ENCODE measurements around the gene WRNIP1. TPM values are rescaled to one million over a fixed set of nuclear protein-coding genes. Genes with fewer than 3 reads are reported as not detected.

WRNIP1 gene
- total and polyA plus RNA-seq, 9 of the 15 experiments (the other 6 are each of a cell fraction or from before 2014, with no cell fraction given), result 13.2 to 63.6 (median 48.6) TPM

DNA sequence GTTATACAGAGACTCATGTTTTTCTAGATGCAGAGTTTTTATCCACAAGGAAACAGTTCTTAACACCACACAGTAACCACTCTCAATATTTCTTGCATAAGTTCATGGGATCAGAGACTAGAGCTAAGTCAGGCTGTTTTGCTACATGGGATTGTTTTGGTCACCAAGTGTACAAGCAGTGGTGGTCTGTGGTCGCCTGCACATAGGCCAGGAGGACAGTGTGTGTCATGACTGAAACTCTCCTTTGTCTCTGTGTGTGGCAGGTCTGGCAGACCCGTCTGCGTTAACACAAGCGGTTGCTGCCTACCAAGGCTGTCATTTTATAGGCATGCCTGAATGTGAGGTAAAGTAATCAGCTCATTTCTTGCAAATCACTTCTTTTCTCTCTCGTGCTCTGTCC is 18.9 kb downstream of the WRNIP1 start:
- DNase-seq (ENCODE audit: extremely low read depth in 1 of 4, low spot score in 3 of 4), result no peak
- ChIA-PET POLR2A (interaction anchor here (0.7 to 9.0 kb wide), 11 partner anchors 12 to 284 kb away, joined by 3 to 151 read pairs (median 4); partner anchors contain the start of genes RIPK1, SERPINB1 and WRNIP1), CTCF (ENCODE audit: low intra/inter-chr PET ratio) (no interaction called here)
- ATAC-seq, result peak; percentile 17
- 65% methylated on average over 5 of the region's 5 CpGs for WGBS (ENCODE audit: insufficient coverage, low coverage, missing lambda C conversion rate)
- Histone ChIP-seq H3K9me3 (replicated peaks; ENCODE audit: control insufficient read depth, insufficient read depth, low read depth, low read length) (no peaks in the 10 kb centered on the region), H3K27me3 (ENCODE audit: control insufficient read depth in 2 of 2, insufficient read depth in 2 of 2, low read length in 2 of 2) (no peaks in the 10 kb centered on the region), H3K4me1 (replicated peaks in 1 of 2; ENCODE audit: control insufficient read depth in 2 of 2, insufficient read depth in 2 of 2, low read length in 2 of 2) (peaks cover 19 to 20% of the 10 kb centered on the region in 2 experiments), H4K20me1 (replicated peaks; ENCODE audit: control insufficient read depth, insufficient read depth, low read length) (0 out of 2 replicates have a peak, but pooled peaks cover under 1% of the 10 kb centered on the region), H3K9me1 (ENCODE audit: control insufficient read depth, insufficient read depth, low read length) (no peaks in the 10 kb centered on the region), H2AFZ (ENCODE audit: low read depth, low read length) (0 out of 2 replicates have a peak overlapping the region, but pooled peaks have one; percentile 19), H3K79me2 (ENCODE audit: control insufficient read depth, insufficient read depth, low read length) (peaks cover 46% of the 10 kb centered on the region), H3K36me3 (ENCODE audit: control insufficient read depth, insufficient read depth, low read length) (peaks cover 76% of the 10 kb centered on the region), H3K4me2 (ENCODE audit: insufficient read depth, low read length) (peak overlapping the region; percentile 81), H3K4me3 (no peak overlapping the region), H3K9ac (ENCODE audit: insufficient read depth in 1 of 2, low read depth in 2 of 2, low read length in 2 of 2) (peak overlapping the region; percentile 32 to 53; a peak in 3 of 4 replicates), H3K27ac (ENCODE audit: extremely low read depth, low read depth, low read length) (peak overlapping the region; percentile 61)
- intact Hi-C loops (cut with micrococcal nuclease) (no loop called here), in situ Hi-C loops (cut with MboI) (loop anchor here (10.0 kb wide), 1 partner anchor 271 kb away; no protein-coding TSS in a partner anchor)
- TSS peak; percentile 10 for BruUV-seq (replicated peaks)
- peak; percentile 29 for FAIRE-seq
- TF ChIP-seq RCOR1 (IDR thresholded peaks at IDR 0.05; ENCODE audit: borderline replicate concordance in 1 of 2, low read depth in 2 of 2, low read length in 2 of 2) (no peak), HDAC3 (IDR thresholded peaks at IDR 0.05; ENCODE audit: borderline replicate concordance, partially characterized antibody) (peak; percentile 20), ARHGAP35 (IDR thresholded peaks at IDR 0.05; ENCODE audit: partially characterized antibody) (peak; percentile 11), ZNF23 (CRISPR knock-in tag; IDR thresholded peaks at IDR 0.05) (no peak), NFRKB (IDR thresholded peaks at IDR 0.05; ENCODE audit: low read depth) (peak; percentile 36; the same call in 1 of the 2 replicates), CAMTA2 (CRISPR knock-in tag; conservative IDR thresholded peaks at IDR 0.05) (no peak), MEIS2 (IDR thresholded peaks at IDR 0.05; ENCODE audit: partially characterized antibody) (no peak), NCOA6 (IDR thresholded peaks at IDR 0.05) (no peak), NR2C2 (CRISPR knock-in tag; IDR thresholded peaks at IDR 0.05) (0 out of 2 replicates have a peak, but pooled peaks have one; percentile 29), NR2C2 (tag; IDR thresholded peaks at IDR 0.05) (no peak), PCBP2 (IDR thresholded peaks at IDR 0.05; ENCODE audit: low read depth, low read length, poor library complexity, severe bottlenecking) (no peak)
- TF ChIP-seq, protein P1, sequence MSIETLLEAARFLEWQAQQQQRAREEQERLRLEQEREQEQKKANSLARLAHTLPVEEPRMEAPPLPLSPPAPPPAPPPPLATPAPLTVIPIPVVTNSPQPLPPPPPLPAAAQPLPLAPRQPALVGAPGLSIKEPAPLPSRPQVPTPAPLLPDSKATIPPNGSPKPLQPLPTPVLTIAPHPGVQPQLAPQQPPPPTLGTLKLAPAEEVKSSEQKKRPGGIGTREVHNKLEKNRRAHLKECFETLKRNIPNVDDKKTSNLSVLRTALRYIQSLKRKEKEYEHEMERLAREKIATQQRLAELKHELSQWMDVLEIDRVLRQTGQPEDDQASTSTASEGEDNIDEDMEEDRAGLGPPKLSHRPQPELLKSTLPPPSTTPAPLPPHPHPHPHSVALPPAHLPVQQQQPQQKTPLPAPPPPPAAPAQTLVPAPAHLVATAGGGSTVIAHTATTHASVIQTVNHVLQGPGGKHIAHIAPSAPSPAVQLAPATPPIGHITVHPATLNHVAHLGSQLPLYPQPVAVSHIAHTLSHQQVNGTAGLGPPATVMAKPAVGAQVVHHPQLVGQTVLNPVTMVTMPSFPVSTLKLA (conservative IDR thresholded peaks at IDR 0.05), result 0 out of 4 replicates have a peak, but pooled peaks of 1 of the 2 experiments have one; percentile 6
- TF ChIP-seq, protein P2, sequence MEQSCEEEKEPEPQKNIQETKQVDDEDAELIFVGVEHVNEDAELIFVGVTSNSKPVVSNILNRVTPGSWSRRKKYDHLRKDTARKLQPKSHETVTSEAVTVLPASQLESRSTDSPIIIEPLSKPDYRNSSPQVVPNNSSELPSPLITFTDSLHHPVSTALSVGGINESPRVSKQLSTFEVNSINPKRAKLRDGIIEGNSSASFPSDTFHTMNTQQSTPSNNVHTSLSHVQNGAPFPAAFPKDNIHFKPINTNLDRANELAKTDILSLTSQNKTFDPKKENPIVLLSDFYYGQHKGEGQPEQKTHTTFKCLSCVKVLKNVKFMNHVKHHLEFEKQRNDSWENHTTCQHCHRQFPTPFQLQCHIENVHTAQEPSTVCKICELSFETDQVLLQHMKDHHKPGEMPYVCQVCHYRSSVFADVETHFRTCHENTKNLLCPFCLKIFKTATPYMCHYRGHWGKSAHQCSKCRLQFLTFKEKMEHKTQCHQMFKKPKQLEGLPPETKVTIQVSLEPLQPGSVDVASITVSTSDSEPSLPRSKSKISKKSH (CRISPR knock-in tag; IDR thresholded peaks at IDR 0.05), result no peak
- TF ChIP-seq, protein P3, sequence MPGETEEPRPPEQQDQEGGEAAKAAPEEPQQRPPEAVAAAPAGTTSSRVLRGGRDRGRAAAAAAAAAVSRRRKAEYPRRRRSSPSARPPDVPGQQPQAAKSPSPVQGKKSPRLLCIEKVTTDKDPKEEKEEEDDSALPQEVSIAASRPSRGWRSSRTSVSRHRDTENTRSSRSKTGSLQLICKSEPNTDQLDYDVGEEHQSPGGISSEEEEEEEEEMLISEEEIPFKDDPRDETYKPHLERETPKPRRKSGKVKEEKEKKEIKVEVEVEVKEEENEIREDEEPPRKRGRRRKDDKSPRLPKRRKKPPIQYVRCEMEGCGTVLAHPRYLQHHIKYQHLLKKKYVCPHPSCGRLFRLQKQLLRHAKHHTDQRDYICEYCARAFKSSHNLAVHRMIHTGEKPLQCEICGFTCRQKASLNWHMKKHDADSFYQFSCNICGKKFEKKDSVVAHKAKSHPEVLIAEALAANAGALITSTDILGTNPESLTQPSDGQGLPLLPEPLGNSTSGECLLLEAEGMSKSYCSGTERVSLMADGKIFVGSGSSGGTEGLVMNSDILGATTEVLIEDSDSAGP (CRISPR knock-in tag; IDR thresholded peaks at IDR 0.05), result 0 out of 2 replicates have a peak, but pooled peaks have one; percentile 31
- TF ChIP-seq, protein P4, sequence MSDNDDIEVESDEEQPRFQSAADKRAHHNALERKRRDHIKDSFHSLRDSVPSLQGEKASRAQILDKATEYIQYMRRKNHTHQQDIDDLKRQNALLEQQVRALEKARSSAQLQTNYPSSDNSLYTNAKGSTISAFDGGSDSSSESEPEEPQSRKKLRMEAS (CRISPR knock-in tag; IDR thresholded peaks at IDR 0.05), result no peak
- TF ChIP-seq, protein P5, sequence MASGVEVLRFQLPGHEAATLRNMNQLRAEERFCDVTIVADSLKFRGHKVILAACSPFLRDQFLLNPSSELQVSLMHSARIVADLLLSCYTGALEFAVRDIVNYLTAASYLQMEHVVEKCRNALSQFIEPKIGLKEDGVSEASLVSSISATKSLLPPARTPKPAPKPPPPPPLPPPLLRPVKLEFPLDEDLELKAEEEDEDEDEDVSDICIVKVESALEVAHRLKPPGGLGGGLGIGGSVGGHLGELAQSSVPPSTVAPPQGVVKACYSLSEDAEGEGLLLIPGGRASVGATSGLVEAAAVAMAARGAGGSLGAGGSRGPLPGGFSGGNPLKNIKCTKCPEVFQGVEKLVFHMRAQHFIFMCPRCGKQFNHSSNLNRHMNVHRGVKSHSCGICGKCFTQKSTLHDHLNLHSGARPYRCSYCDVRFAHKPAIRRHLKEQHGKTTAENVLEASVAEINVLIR (CRISPR knock-in tag; IDR thresholded peaks at IDR 0.05), result no peak
